GM08714 (cell line): Measurements from ENCODE around the gene BCL2.

ENCODE experiments used
- H3K4me3 ChIP-seq: fragments of 200-500 bp; sonication (Bioruptor generic); 2 replicates; pipeline ENCODE4 v1.5.1; 2014; ENCODE audit warnings: mild to moderate bottlenecking, low read length, inconsistent platforms
- ZNF274 ChIP-seq: IDR thresholded peaks from 2 replicates; pipeline ENCODE4 v1.6.1; 2012; ENCODE audit warnings: mild to moderate bottlenecking, low read depth, low read length

The BCL2 gene

GRCh38 chr18:63306819-63307550 lies 12.6 kb downstream of the BCL2 start:
- no peak for TF ChIP-seq ZNF274

GRCh38 chr18:63306249-63306648 lies 13.3 kb downstream of the BCL2 start:
- no peak overlapping the region for H3K4me3 ChIP-seq
- no peak for TF ChIP-seq ZNF274

More at GRCh38 chr18:63306819-63307550, 12.6 kb downstream of the BCL2 start:
- H3K4me3 ChIP-seq: no peak overlapping the region

- H3K4me3 ChIP-seq: no peak overlapping the region
- TF ChIP-seq ZNF274: no peak
Observed at GRCh38 chr18:63303547-63303946, 16.0 kb downstream of the BCL2 start.

GRCh38 chr18:63302636-63303405 lies 16.7 kb downstream of the BCL2 start:
- TF ChIP-seq ZNF274: no peak
- no peak overlapping the region for H3K4me3 ChIP-seq

- no peak for TF ChIP-seq ZNF274
- no peak overlapping the region for H3K4me3 ChIP-seq
Observed at GRCh38 chr18:63302220-63302619, 17.3 kb downstream of the BCL2 start.

- no peak overlapping the region for H3K4me3 ChIP-seq
- no peak for TF ChIP-seq ZNF274
Observed at GRCh38 chr18:63301434-63301833, 18.1 kb downstream of the BCL2 start.

- no peak overlapping the region; the same call in 1 of the 2 replicates for H3K4me3 ChIP-seq
Observed at GRCh38 chr18:63299837-63300745, 19.5 kb downstream of the BCL2 start.

GRCh38 chr18:63298400-63299365 lies 20.9 kb downstream of the BCL2 start:
- H3K4me3 ChIP-seq: no peak overlapping the region
- TF ChIP-seq ZNF274: no peak

More at GRCh38 chr18:63299837-63300745, 19.5 kb downstream of the BCL2 start:
- no peak for TF ChIP-seq ZNF274

- H3K4me3 ChIP-seq: no peak overlapping the region
- TF ChIP-seq ZNF274: no peak
Observed at GRCh38 chr18:63297687-63298399, 21.7 kb downstream of the BCL2 start.

- TF ChIP-seq ZNF274: no peak
- H3K4me3 ChIP-seq: no peak overlapping the region
Observed at GRCh38 chr18:63293935-63294334, 25.6 kb downstream of the BCL2 start.

- no peak for TF ChIP-seq ZNF274
- no peak overlapping the region; the same call in 1 of the 2 replicates for H3K4me3 ChIP-seq
Observed at GRCh38 chr18:63292831-63293683, 26.5 kb downstream of the BCL2 start.

- no peak overlapping the region for H3K4me3 ChIP-seq
- no peak for TF ChIP-seq ZNF274
Observed at GRCh38 chr18:63291278-63291677, 28.3 kb downstream of the BCL2 start.
